Measurements from ENCODE around the gene ZBTB39.
"Not testable (repeated sequence)": the region's sequence is repeated elsewhere in the genome, so short reads cannot be mapped to it uniquely, and the experiment has no call there.

ZBTB39 gene

DNA sequence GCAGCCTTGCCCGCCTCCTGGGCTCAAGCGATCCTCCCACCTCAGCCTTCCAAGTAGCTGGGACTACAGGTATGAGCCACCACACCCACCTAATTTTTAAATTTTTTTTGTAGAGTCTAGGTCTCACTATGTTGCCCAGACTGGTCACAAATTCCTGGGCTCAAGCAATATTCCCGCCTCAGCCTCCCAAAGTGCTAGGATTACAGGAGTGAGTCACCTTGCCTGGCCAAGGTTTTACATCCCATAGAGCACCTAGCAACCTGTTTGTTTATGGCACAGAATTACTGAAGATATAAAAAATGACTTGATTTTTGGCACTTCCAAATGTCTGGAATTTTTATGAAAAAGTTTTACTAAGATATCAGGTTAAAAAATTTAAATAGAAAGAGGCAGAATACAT lies 27.1 kb upstream of the ZBTB39 start:
- no peak for DNase-seq (ENCODE audit: low read depth, low spot score)

GRCh38 chr12:57031789-57032188 lies 25.4 kb upstream of the ZBTB39 start:
- H3K4me3 ChIP-seq (ENCODE audit: low read length) = no peak overlapping the region
- DNase-seq (ENCODE audit: low read depth, low spot score) = no peak

More for the DNA sequence above, 27.1 kb upstream of the ZBTB39 start:
- no peak overlapping the region for H3K4me3 ChIP-seq (ENCODE audit: low read length)

DNA sequence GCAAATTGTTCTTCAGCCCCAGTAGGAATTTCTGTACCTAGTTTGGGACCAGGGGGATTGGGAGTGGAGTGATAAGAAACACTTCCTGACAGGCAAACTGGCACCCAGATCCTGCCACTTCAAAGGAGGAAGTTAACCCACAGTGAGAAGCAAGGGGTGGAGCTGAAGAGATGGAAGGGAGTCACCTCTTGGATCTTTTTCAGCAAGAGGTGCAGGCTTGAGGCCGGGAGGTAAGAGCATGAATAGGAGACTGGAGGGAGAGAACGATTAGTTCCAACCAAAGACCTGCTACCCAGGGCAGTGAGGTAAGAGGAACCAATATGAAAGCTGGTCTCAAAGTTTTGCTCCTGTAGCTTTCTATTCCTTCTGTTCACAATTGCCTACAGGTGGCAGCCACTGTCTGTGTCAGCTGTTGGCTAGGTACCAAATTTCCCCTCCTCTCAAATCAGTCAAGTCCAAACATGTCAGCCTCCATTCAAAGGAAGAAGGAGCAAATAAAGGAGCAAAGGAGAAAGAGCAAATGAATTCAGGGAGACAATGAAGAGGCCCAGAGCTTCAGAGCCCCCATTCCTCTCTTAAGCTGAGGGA lies 24.9 kb upstream of the ZBTB39 start:
- peak; percentile 87 for DNase-seq (ENCODE audit: low read depth, low spot score)

DNA sequence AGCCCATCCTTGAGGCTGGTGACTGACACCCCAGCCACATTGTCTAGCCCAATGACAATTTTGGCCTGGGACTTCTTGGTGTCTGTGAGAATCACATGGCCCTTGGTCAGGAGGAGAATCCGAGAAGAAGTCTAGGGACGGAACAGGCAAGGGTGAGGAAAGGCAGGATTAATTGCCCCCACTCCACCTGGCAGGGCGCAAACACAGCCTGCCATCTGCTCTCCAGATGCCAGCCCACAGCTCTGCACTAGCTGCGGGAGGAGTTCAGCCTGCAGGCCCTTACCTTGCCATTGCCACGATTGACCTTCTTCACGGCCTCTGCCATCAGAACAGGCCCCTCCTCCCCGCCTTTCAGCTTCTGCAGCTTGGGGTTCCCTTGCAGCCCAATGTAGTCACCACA lies 23.1 kb upstream of the ZBTB39 start:
- H3K4me3 ChIP-seq (ENCODE audit: low read length) = no peak overlapping the region
- DNase-seq (ENCODE audit: low read depth, low spot score) = no peak

More for the DNA sequence above, 24.9 kb upstream of the ZBTB39 start:
- H3K4me3 ChIP-seq (ENCODE audit: low read length) = peak overlapping the region; percentile 34

- peak; percentile 57 for DNase-seq (ENCODE audit: low read depth, low spot score)
- no peak overlapping the region for H3K4me3 ChIP-seq (ENCODE audit: low read length)
Measured at GRCh38 chr12:57027805-57028153, 21.4 kb upstream of the ZBTB39 start.

- peak; percentile 27 for DNase-seq (ENCODE audit: low read depth, low spot score)
- H3K4me3 ChIP-seq (ENCODE audit: low read length) = no peak overlapping the region
Measured at GRCh38 chr12:57027011-57027804, 20.9 kb upstream of the ZBTB39 start.

DNA sequence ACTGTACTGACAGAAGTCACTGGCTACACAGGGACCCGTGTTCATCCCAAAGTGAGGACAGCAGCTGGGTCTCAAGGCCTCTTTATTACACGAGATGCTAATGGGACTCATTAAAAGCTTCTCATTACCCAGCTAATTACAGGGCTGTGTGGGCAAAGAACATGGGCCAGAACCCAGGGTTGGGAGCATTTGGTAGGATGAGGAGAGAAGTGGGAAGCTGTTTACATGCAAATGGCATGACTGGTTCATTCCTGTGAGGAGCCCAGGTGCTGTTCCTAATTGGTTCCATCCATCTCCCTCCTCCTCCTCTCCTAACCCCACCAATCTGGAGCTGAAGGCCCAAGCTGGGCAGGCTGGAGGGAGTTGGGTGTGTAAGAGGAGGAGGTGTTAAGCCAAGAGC lies 18.9 kb upstream of the ZBTB39 start:
- no peak for DNase-seq (ENCODE audit: low read depth, low spot score)
- no peak overlapping the region for H3K4me3 ChIP-seq (ENCODE audit: low read length)

DNA sequence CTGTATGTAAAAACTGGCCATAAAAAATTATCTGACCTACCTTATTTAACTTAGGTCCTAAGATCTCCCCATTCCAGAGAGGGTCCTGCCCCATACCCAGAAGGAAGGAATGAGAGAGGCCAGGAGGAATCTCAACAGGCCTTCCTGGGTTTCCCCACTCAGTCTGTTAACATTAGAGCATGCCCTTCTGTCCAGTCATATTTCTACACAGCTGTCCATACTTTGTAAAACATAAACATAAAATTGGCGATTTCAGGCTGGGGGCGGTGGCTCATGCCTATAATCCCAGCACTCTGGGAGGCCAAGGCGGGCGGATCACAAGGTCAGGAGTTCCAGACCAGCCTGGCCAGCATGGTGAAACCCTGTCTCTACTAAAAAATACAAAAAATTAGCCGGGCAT lies 16.0 kb upstream of the ZBTB39 start:
- not testable (repeated sequence) for DNase-seq (ENCODE audit: low read depth, low spot score); H3K4me3 ChIP-seq (ENCODE audit: low read length)

DNA sequence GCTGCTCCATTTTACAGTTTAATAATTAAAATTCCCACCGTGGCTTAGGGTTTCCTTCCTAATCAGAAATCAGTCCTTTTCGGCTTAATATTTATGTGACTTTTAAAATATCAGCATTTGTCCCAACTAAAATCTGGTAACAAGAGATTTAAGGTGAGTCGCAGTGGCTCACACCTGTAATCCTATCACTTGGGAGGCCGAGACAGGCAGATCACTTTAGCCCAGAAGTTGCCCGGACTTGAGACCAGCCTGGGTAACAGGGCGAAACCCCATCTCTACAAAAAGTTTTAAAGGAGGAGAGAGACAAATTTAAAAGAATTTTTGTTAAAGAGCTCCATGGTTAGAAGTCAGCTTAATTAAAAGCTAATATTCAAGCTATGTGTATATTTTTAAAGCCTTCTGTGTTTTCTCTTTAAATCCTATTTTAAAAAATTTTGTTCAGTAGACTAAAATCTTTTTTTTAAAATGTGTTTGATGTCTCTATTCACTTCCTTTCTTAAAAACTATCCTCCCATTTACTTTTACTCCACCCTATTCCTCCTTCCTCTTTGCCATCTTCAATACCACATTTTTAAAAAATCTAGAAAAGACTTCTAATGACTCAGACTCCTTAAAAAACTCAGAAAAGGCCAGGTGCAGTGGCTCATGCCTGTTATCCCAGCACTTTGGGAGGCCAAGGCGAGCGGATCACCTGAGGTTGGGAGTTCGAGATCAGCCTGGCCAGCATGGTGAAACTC lies 13.8 kb upstream of the ZBTB39 start:
- DNase-seq (ENCODE audit: low read depth, low spot score) = no peak

DNA sequence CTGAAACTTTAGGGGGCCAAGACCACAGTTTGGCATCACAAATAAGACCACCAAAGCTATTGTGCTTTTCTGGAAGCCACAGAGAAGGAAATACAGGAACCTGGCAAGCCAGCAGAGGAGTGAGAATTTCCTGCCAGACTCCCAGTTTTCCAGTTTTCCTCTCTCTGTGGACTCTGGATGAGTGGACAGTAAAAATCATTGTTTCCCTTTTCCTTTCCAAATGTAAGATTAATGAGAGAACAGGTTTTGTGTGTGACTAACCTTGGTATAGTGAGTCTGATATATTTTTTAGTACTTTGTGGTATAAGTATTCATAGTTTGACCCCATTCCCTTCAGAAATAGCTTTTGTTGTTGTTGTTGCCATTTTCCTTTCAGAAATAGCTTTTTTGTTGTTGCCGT lies 12.6 kb upstream of the ZBTB39 start:
- no peak overlapping the region for H3K4me3 ChIP-seq (ENCODE audit: low read length)
- DNase-seq (ENCODE audit: low read depth, low spot score) = no peak

More for the DNA sequence above, 13.8 kb upstream of the ZBTB39 start:
- no peak overlapping the region for H3K4me3 ChIP-seq (ENCODE audit: low read length)

GRCh38 chr12:57018353-57018752 lies 12.0 kb upstream of the ZBTB39 start:
- DNase-seq (ENCODE audit: low read depth, low spot score); H3K4me3 ChIP-seq (ENCODE audit: low read length): not testable (repeated sequence)

DNA sequence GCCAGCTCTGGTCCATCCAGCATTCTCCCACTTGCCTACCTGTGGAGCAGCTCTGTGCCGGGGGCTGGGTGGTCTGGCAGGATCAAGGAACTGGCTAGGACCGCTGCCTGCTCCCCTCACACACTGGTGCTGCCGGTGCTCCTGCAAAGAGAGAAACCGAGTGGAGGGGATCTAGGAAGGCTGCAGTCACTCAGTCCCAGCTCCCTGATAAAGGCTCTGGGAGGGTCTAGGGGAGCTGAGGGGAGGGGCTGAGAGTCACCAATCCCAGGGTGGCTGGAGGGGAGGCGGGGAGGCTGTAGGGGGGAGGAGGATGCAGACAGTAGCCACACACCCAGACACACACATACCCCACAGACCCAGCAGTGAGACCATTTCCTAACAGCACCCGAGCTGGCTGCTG lies 10.0 kb upstream of the ZBTB39 start, which contains the start of gene TAC3:
TSS of gene TAC3 (minus strand) at position 182 of the 400 bp plus-strand sequence. CDS start 732 bp downstream, outside the sequence.
- no peak for DNase-seq (ENCODE audit: low read depth, low spot score)
- no peak within 1 kb of the TSS for H3K4me3 ChIP-seq (ENCODE audit: low read length)

GRCh38 chr12:57012600-57013465 lies 6.5 kb upstream of the ZBTB39 start:
- H3K4me3 ChIP-seq (ENCODE audit: low read length) = no peak overlapping the region
- no peak for DNase-seq (ENCODE audit: low read depth, low spot score)

DNA sequence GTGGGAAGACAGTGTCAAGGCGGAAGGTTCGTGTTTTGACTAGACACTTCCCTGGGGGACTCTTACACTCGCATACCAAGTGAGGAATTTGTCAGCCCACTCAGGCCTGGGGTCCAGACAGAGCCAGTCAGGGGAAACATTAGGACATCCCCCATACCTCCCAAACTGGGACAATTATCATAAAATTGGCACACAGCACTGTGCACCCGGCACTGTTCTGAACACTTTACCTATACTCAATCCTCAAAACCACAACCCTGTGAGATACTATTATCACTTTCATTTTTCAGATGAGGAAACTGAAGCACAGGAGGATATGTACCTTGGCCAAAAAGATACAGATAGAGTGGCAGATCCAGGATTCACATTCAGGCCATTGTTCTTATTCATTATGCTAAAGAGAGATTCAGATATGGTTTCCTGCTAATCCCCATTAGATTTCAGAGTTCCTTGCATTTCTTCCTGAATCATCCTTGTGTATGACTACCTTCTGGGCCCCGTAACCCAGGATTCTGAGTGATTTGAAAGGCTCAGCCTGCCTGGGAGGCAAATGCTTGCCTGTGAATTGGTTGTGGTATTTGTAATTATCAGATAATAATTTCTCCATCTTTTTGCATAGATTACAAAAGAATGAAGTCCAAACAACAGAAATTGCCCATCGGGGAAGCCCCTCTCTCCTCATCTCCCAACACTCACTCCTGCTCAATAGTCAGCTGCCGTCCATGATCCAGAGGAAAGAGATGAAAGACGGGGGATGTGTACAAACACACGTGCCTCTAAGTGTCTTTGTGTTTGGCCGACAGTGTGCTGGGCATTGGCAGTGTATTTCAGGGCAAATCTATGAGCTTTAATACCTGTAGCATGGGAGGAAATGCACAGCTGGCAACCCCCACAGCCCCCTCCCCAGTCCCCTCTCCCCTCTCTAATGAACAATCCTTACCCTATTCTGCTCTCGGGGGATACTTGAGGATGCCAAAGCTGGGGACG lies 5.4 kb upstream of the ZBTB39 start:
- H3K4me3 ChIP-seq (ENCODE audit: low read length) = no peak overlapping the region
- DNase-seq (ENCODE audit: low read depth, low spot score) = peak; percentile 45

DNA sequence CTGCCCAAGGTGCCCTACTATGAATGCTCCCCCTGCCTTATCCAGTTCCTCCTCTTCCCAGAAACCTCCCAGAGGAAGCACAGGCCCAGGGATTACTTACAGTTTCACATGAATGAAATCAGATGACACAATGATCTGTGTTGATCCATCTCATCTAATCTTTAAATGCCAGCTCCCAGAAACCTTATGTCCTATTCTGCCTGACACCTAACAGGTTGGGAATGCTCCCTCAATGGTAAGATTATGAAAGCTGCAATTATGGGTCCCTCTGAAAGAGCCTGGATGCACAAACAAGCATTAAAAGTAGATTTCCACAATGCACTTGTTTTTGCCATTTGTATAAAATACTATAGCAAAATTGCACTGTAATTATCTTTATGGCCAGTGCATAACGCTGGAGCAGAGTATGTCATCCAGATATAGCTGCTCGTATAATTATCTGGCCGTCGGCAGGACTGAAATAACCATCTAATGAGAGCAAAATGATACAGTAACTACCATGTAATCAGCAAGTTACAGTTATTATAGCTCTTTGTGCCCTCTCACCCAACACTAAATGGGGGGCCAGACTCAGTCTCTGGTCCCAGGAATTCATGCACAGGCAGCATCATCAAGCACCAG lies 4.4 kb upstream of the ZBTB39 start:
- H3K4me3 ChIP-seq (ENCODE audit: low read length) = no peak overlapping the region
- no peak for DNase-seq (ENCODE audit: low read depth, low spot score)

DNA sequence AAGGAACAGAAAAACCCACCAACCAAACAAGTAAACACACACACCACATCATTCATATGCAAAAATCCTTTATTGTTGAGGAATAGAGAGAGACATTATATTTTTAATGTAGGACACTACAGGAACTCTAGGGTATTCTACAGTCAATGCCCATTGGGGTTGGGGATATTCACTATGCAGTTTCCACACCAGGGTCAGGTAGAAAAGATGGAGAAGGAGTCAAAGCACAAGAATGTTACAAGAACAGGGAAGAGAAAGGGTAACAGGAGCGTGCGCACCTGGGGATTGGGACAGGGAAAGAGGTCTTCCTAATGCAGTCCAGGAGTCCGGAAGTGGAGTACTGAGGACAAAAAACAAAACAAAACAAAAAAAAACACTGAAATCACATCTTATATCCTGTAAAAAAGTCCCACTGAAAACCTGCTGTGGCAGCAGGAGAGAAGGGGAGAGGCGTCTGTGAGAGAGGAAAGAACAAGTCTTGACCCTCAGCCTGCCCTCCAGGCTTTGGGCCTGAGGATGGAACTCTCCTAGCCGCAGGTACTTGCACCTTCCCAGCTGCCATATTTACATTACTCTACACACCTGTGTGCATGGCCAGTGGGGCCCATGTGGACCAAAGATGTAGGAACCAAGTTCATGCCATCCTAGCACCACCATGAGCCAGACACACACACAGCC lies 3.7 kb upstream of the ZBTB39 start:
- H3K4me3 ChIP-seq (ENCODE audit: low read length) = no peak overlapping the region
- no peak for DNase-seq (ENCODE audit: low read depth, low spot score)

GRCh38 chr12:57008178-57008577 lies 1.8 kb upstream of the ZBTB39 start:
- DNase-seq (ENCODE audit: low read depth, low spot score) = peak; percentile 85
- no peak overlapping the region for H3K4me3 ChIP-seq (ENCODE audit: low read length)
